Measurements from ENCODE around the gene ASB5. TPM values are rescaled to one million over a fixed set of nuclear protein-coding genes. Genes with fewer than 3 reads are reported as not detected.

Gene ASB5
- not detected for polyA plus RNA-seq (2012; ENCODE audit: low read depth, missing spikeins)

- FAIRE-seq (no peak), DNase-seq (ENCODE audit: insufficient read length, low spot score) (no peak)
- no peak for TF ChIP-seq TAF1 (IDR thresholded peaks at IDR 0.05; ENCODE audit: low read depth, low read length)
- TF ChIP-seq POLR2A (IDR thresholded peaks at IDR 0.05; ENCODE audit: low read depth, low read length): no peak
- TF ChIP-seq POLR2AphosphoS5 (IDR thresholded peaks at IDR 0.05; ENCODE audit: low read depth, low read length): no peak
- no peak for TF ChIP-seq POU2F2 (IDR thresholded peaks at IDR 0.05; ENCODE audit: low read depth, low read length)
- no peak for TF ChIP-seq PAX5 (IDR thresholded peaks at IDR 0.05; ENCODE audit: insufficient read depth, low read length, severe bottlenecking)
- TF ChIP-seq SPI1 (IDR thresholded peaks at IDR 0.05; ENCODE audit: low read depth, low read length): no peak
These were observed at the start of gene ASB5 for GRCh38 chr4:176268963-176269362. Gene ASB5 (minus strand): TSS chr4:176269222. CDS start chr4:176269108, 114 bp downstream.

GRCh38 chr4:176313596-176314336, 44.7 kb upstream of the ASB5 start:
- TF ChIP-seq TAF1 (IDR thresholded peaks at IDR 0.05; ENCODE audit: low read depth, low read length) (no peak), SPI1 (IDR thresholded peaks at IDR 0.05; ENCODE audit: low read depth, low read length) (no peak), PAX5 (IDR thresholded peaks at IDR 0.05; ENCODE audit: insufficient read depth, low read length, severe bottlenecking) (no peak), POLR2A (IDR thresholded peaks at IDR 0.05; ENCODE audit: low read depth, low read length) (no peak), POU2F2 (IDR thresholded peaks at IDR 0.05; ENCODE audit: low read depth, low read length) (no peak), POLR2AphosphoS5 (IDR thresholded peaks at IDR 0.05; ENCODE audit: low read depth, low read length) (no peak)
- DNase-seq (ENCODE audit: insufficient read length, low spot score): no peak
- FAIRE-seq: no peak

GRCh38 chr4:176309772-176310171, 40.8 kb upstream of the ASB5 start:
- 0 out of 2 replicates have a peak, but pooled peaks have one; percentile 6 for TF ChIP-seq SPI1 (IDR thresholded peaks at IDR 0.05; ENCODE audit: low read depth, low read length)
- TF ChIP-seq TAF1 (IDR thresholded peaks at IDR 0.05; ENCODE audit: low read depth, low read length): no peak
- FAIRE-seq (no peak), DNase-seq (ENCODE audit: insufficient read length, low spot score) (no peak)

GRCh38 chr4:176309046-176309445, 40.0 kb upstream of the ASB5 start:
- TF ChIP-seq PAX5 (IDR thresholded peaks at IDR 0.05; ENCODE audit: insufficient read depth, low read length, severe bottlenecking): no peak
- peak; percentile 77 for TF ChIP-seq POU2F2 (IDR thresholded peaks at IDR 0.05; ENCODE audit: low read depth, low read length)
- TF ChIP-seq TAF1 (IDR thresholded peaks at IDR 0.05; ENCODE audit: low read depth, low read length): 0 out of 2 replicates have a peak, but pooled peaks have one; percentile 12
- DNase-seq (ENCODE audit: insufficient read length, low spot score): peak; percentile 24
- peak; percentile 99 for FAIRE-seq

GRCh38 chr4:176308441-176308840, 39.4 kb upstream of the ASB5 start:
- TF ChIP-seq POU2F2 (IDR thresholded peaks at IDR 0.05; ENCODE audit: low read depth, low read length): no peak
- TF ChIP-seq TAF1 (IDR thresholded peaks at IDR 0.05; ENCODE audit: low read depth, low read length): no peak
- no peak for TF ChIP-seq POLR2AphosphoS5 (IDR thresholded peaks at IDR 0.05; ENCODE audit: low read depth, low read length)
- no peak for TF ChIP-seq SPI1 (IDR thresholded peaks at IDR 0.05; ENCODE audit: low read depth, low read length)
- no peak for TF ChIP-seq PAX5 (IDR thresholded peaks at IDR 0.05; ENCODE audit: insufficient read depth, low read length, severe bottlenecking)
- TF ChIP-seq POLR2A (IDR thresholded peaks at IDR 0.05; ENCODE audit: low read depth, low read length): no peak
- DNase-seq (ENCODE audit: insufficient read length, low spot score) (no peak), FAIRE-seq (no peak)

- TF ChIP-seq POLR2A (IDR thresholded peaks at IDR 0.05; ENCODE audit: low read depth, low read length): no peak
- DNase-seq (ENCODE audit: insufficient read length, low spot score) (no peak), FAIRE-seq (no peak)
These were observed 38.6 kb upstream of the ASB5 start for GRCh38 chr4:176307666-176307930.

- FAIRE-seq: no peak
- DNase-seq (ENCODE audit: insufficient read length, low spot score): no peak
- no peak for TF ChIP-seq TAF1 (IDR thresholded peaks at IDR 0.05; ENCODE audit: low read depth, low read length)
- TF ChIP-seq PAX5 (IDR thresholded peaks at IDR 0.05; ENCODE audit: insufficient read depth, low read length, severe bottlenecking): no peak
- no peak for TF ChIP-seq POLR2AphosphoS5 (IDR thresholded peaks at IDR 0.05; ENCODE audit: low read depth, low read length)
- no peak for TF ChIP-seq POLR2A (IDR thresholded peaks at IDR 0.05; ENCODE audit: low read depth, low read length)
- TF ChIP-seq SPI1 (IDR thresholded peaks at IDR 0.05; ENCODE audit: low read depth, low read length): no peak
- no peak for TF ChIP-seq POU2F2 (IDR thresholded peaks at IDR 0.05; ENCODE audit: low read depth, low read length)
These were observed 38.0 kb upstream of the ASB5 start for GRCh38 chr4:176306837-176307665.

- DNase-seq (ENCODE audit: insufficient read length, low spot score): no peak
- no peak for TF ChIP-seq PAX5 (IDR thresholded peaks at IDR 0.05; ENCODE audit: insufficient read depth, low read length, severe bottlenecking)
- no peak for TF ChIP-seq POLR2A (IDR thresholded peaks at IDR 0.05; ENCODE audit: low read depth, low read length)
- no peak for TF ChIP-seq POU2F2 (IDR thresholded peaks at IDR 0.05; ENCODE audit: low read depth, low read length)
- no peak for TF ChIP-seq SPI1 (IDR thresholded peaks at IDR 0.05; ENCODE audit: low read depth, low read length)
- TF ChIP-seq POLR2AphosphoS5 (IDR thresholded peaks at IDR 0.05; ENCODE audit: low read depth, low read length): no peak
- no peak for TF ChIP-seq TAF1 (IDR thresholded peaks at IDR 0.05; ENCODE audit: low read depth, low read length)
- no peak for FAIRE-seq
These were observed 34.9 kb upstream of the ASB5 start for GRCh38 chr4:176303938-176304337.

GRCh38 chr4:176302283-176303275, 33.6 kb upstream of the ASB5 start:
- TF ChIP-seq POU2F2 (IDR thresholded peaks at IDR 0.05; ENCODE audit: low read depth, low read length) (no peak), PAX5 (IDR thresholded peaks at IDR 0.05; ENCODE audit: insufficient read depth, low read length, severe bottlenecking) (no peak), TAF1 (IDR thresholded peaks at IDR 0.05; ENCODE audit: low read depth, low read length) (no peak), POLR2A (IDR thresholded peaks at IDR 0.05; ENCODE audit: low read depth, low read length) (no peak), POLR2AphosphoS5 (IDR thresholded peaks at IDR 0.05; ENCODE audit: low read depth, low read length) (no peak), SPI1 (IDR thresholded peaks at IDR 0.05; ENCODE audit: low read depth, low read length) (no peak)
- no peak for DNase-seq (ENCODE audit: insufficient read length, low spot score)
- no peak for FAIRE-seq
